8988T (cell line): ENCODE results near the gene ABLIM3.

Source experiments
- DNase-seq: peaks from one replicate; pipeline ENCODE4 v3.0.0; 2011

ABLIM3 gene

DNA sequence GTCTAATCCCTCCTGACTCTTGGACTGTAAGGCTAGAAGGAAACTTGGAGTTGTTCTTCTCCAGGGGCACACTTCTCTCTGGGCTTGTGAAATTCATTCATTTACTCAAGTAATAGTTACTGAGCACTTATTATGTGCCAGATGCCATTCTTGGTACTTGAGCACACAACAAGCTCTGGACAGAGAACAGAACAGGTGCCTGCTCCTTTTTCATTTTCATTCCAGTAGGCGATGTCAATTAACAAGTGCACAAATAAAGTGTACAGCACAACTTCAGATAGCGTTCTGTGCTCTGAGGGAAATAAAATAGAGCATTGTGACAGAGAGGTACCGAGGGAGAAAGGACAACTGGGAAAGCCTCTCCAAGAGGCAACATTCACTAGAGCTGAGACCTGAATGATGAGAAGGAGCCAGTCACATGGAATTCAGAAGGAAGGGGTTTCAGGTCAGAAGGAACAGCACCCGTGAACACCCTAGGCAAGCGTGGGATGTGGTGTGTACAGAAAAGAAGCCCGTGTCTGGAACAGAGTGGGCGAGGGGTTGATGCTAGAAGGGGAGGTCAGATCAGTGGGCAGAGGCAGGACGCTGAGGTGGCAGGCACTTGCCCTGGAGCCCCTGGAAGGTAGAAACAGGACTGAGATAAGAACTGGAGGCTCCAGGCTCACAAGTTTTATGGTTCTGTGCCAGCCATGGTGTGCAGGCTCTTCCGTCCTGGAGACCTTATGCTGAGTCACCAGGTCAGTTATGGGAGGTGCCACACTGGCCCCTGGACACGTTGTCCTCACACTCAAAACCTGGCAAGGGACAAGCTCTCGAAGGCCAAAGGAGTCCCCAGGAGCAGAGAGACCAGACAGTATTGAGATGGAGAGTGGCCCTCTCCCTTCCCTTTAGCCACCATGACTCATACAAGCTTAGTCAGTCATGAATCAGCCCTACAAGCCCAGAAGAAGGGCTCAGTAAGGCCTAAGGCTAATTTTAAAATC is 7.2 kb upstream of the ABLIM3 start:
- DNase-seq: peak; percentile 29

DNA sequence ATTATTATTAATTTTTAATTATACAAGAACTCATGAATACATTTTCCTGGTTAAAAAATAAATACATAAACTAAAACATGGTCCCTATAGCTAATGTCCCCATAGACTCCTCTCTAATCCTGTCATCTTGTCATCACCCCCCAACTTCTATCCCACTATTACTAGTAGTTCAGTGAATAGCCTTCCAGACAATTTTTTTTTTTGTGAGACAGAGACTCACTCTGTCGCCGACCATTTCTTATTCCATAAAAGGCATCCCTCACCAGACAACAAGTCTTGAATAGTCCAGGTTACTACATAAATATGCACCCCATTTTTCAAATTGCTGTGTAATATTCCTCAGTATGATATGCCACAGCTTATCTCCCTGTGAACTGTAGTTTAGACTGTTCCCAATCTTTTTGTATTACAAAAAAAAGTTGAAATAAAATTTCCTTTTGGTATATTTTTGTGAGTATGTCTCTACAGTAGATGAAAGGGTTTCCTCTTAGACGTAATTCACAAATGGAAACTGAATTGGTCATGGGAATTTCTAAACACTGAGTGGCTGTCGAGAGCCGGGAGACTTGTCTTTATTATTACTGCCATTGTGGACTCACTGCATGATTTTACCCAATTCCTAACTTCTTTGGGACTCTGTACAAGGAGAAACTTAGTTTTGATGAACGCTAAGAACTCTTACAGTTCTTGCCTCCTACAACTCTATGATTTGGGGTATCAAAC is 6.4 kb upstream of the ABLIM3 start:
- no peak for DNase-seq

DNA sequence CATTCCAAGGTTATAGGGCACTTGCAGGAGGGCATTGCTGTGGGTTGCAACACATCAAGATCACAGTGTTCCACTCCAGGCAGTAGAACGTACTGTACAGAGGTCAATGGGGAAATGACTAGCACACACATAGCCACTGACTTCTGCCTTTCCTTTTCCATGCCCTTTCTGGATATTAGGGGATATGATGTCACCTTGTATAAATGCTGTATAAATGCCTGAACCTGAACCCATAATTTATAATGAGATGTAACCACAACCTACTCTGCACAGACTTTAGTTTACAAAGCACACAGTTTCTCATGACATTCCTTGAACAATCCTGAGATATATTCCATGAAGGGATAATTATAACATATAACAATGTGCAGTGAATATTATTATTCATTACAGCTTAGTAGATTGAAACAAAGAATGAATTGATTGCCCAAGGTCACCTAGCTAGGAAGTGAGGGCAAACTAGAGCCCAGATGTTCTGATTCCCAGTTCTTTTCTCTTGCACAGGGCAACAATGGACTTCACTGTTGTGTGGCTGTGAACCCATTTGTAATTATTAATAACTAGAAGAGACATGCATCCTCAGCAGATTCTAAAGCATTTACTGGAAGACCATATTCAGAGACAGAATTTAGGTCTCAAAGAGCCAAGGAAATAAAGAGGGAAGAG is 5.6 kb upstream of the ABLIM3 start:
- no peak for DNase-seq

DNA sequence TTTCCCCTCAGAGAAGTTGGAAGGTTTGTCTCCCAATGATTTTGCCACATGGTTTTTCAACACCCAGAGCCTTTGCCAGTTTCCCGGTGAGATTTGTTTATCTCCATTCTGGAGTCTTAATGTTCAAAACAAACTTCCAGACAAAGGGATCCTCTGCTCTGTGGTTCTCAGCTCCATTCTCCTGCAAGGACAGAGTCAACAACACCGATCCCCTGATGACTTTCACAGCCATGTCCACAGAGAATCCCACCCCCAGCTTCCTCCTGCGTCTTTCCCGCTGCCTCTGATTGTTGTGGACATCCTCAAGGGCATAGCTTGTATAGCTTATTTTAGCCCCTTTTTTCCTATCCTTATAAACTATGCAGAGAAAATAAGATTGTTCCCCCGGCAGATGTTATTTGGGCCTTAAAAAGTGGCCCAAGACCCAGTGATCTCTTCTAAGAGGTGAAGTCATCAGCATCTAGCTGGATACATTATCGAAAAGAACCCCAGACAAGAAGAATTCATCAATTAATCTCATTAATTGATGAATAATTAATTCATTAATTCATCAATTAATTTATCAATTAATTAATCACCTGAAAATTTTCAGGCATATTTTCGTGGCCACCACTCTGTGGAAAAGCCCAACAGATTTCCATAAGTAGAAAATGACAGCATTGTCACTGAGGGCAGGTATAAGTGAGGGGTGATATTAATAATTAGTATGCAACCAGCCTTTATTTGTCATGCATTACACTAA is 2.9 kb upstream of the ABLIM3 start:
- DNase-seq: no peak

DNA sequence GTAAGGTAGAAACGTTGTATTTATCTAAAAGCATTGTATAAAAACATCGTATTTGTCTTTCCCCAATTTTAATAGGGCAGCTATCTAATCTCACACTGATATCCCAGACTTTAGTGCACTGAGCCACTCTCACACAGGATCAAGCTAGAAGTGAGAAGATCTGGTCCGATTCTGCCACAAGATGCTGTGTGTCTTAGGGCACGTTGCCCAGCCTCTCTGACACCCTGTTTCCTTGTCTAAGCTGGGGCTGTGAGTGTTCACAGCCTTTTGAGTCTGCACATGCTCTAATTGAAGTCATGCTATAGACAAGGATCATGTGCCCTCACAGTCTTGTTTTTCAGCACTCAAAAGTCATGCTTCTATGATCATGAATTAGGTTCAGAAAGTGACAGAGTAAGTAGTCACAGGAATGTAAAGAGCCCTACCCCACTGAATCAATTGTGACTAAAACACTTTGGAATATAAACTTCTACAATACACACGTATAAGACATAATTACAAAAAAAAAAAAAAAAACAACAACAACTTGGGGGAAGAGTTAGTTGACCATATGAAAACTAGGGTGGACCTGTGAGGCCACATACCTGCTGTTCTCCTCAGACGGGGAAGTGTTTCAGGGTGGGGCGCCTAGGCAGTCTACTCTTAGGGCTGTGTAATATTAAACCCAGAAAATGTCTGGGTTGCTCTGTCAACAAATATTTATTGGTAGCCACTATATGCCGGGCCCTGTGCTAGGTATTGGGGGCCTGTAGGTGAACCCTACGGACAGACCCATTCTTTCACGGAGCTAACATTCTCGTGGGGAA is 893 bp upstream of the ABLIM3 start:
- DNase-seq: no peak

DNA sequence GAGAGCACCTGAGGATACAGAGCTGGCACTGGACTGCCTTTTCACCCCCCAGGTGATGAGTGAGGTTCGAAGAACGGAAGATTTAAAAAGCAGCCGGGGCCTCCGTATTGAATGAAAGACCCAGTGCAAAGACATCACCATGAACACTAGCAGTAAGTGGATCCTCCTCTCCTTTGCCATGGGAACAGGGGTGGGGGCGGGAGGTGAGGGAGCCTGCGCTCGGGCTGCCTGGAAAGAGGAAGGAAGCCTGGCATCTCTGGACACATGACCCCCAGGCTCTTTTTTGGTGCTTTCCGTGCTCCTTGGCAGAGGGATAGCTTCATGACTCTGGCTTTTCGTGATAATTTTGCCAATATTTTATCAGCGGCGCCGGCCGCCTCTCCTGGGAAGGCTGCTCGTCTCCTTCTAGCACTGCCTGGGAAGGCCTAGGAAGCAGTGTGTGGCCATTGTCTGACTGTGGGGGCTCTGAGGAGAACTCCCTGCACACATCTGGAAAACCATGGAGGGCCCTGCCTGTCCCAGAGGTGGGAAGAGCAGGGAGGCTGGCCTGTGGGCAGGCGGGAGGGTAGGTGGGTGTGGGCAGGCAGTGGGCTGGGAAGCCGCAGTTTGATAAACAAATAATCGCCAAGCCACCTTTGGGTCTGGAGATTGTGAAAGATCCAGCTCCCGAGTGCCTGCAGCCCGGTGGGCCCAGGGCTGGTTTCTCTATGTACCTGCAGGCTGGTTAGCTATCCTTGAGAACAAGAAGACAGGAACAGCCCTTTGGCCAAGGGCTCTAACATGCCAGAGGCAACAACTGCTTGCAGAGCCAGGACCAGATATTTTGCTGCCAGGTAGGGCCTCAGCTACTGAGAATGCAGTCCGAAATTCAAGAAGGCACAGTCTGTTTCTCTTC is 911 bp downstream of the ABLIM3 start:
- DNase-seq: peak; percentile 28

DNA sequence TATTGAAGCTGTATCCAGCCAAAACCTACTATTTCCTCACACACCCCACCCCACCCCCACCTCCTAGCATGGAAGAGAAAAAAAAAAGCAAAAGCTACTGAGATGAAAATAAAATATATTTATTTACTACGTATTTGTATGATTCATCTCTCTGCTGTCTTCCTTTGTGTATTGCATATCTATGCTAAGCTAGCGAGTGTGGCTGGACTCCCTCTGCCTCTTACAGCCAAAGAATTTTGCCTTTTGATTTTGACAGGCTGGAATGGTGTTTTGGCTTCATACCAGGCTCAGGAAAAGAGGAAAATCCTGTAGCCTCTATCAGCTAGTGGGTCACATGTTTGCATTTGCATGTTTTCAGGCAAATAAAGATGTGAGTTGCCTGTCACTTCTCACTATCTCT is 2.2 kb downstream of the ABLIM3 start:
- no peak for DNase-seq

DNA sequence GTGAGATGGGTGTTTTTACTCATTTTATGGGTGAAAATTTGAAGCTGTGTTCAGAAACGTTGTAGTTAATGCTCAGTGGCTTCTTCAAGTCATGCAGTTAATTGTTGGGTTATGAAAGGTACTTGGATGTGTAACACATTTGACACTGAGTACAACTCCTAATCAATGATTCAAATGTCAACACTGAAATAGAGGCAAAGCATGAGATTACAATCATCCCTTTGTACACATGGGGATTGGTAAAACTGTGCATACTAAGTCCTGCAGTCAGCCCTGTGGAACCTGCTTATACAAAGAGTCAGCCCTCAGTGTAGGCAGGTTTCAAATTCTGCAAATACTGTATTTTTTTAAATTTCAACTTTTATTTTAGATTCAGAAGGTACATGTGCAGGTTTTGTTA is 3.3 kb downstream of the ABLIM3 start:
- DNase-seq: no peak

DNA sequence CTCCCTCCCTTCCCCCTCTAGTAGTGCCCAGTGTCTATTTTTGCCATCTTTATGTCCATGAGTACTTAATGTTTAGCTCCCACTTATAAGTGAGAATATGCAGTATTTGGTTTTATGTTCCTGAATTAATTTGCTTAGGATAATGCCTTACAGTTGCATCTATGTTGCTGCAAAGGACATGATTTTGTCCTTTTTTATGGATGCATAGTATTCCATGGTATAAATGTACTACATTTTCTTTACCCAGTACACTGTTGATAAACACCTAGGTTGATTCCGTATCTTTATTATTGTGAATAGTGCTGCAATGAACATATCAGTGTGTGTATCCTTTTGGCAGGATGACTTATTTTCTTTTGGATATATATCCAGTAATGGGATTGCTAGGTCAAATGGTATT is 3.8 kb downstream of the ABLIM3 start:
- DNase-seq: no peak

DNA sequence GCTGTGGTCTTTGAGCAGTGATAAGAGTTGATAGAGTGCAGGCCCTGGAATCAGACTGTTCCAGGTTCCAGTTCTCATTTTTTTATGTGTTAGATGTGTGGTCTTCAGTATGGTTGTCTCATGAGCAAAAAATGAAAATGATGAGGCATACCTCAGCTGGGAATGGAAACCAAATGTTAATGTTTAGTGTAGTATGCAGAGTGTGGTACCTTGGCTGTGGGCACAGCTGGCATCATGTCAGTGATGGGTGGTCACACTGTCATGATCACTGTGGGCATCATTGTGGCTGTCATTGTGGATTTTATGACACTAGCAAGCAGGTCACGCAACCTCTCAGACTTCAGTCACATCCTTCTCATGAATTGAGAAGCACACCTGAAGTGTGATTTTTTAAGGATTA is 6.4 kb downstream of the ABLIM3 start:
- DNase-seq: no peak

DNA sequence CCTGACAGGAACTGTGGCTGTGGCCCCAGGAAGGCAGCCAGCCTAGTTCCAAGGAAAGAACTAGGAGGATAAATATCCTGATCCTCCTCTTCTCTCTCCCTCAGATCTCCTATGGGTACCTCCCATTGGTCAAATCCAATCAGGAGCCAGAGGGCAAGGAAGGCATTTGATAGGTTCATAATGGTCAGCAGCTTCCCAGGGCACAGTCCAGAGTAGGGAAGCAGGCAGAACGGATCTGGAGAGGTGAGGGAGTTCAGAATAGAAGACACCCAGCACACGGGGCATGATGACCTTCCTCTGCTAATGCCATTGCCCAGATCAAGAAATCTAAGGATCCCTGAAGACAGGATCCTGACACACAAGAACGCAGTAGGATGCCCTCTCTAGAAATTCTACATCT is 8.6 kb downstream of the ABLIM3 start:
- DNase-seq: no peak

DNA sequence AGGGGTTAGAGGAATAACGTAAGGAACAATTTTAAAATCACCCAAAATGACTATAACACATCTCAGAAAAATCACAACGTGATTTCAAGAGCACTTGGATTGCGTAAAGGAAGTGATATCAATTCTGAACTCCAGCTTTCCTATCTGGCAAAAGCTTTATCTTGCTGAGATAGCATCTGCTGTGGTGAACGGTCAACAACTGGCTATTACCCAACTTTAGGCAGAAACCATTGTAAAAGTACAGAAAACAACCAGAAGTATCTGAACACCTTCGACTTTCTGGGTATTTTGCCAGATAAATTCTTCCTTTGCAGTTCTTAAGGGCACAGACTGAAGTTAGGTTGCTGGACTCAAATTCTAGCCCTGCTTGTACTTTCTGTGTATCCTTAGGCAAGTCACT is 9.2 kb downstream of the ABLIM3 start:
- no peak for DNase-seq

DNA sequence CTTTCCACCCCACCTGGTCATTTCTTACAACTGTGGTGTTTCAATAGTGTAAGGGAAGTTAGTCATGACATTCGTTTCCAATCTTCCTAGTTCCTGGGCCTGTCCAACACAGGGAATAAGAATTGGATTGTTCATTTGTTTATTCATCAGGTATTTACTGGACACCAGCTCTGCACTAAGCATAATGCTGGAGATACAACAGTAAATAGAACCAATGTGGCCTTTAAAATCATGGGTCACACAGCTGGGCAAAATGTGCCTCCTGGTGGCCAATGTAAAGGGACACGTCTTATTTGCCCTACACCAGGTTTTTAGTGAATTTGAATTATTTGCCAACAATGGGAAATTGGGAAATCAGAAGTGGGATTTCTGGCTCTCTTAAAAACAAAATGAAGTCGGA is 10.4 kb downstream of the ABLIM3 start:
- DNase-seq: no peak

DNA sequence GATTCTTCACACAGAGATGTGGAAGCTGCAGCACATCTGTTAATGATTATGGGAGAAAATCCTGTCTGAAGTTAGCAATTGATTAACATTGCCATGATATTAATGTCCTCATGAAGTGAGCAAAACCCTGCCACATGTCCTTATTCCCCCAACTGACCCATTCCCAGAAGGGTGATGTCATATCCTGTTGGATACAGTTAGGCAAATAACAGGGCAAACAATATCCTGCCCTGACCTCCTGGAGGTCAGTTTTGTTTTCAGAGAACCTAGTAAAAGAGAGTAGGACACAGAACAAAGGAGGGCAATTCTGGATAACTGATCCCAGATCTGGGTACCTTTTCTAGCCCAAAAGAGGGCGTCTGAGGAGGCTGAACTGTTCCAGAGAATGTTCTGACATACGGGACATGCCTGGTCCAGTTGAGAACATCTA is 11.0 kb downstream of the ABLIM3 start:
- no peak for DNase-seq

DNA sequence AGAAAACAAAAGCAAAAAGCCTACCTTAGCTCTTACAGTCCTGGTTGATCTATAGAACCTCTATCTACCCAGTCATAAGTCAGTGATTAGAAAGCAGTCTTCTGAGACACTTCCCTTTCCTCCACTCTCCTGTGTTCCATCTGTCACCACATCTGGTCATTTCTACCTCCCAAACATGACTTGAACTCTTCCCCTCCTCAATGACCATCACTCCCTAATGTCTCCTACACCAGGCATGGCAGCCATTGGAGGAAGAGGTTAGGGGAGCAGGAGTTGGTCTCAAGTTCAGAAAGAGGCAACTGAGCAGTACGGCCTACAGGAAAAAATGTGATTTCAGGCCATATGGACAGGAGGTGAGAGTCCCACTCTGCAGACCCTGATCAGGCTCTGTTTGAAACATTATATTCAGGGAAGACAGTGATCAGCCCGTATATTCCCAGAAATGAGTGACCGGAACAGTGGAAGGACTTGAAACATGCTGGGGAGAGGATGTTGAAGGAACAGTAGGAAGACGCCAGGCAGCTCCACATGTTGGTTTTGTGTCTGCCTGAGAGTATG is 12.0 kb downstream of the ABLIM3 start:
- no peak for DNase-seq

DNA sequence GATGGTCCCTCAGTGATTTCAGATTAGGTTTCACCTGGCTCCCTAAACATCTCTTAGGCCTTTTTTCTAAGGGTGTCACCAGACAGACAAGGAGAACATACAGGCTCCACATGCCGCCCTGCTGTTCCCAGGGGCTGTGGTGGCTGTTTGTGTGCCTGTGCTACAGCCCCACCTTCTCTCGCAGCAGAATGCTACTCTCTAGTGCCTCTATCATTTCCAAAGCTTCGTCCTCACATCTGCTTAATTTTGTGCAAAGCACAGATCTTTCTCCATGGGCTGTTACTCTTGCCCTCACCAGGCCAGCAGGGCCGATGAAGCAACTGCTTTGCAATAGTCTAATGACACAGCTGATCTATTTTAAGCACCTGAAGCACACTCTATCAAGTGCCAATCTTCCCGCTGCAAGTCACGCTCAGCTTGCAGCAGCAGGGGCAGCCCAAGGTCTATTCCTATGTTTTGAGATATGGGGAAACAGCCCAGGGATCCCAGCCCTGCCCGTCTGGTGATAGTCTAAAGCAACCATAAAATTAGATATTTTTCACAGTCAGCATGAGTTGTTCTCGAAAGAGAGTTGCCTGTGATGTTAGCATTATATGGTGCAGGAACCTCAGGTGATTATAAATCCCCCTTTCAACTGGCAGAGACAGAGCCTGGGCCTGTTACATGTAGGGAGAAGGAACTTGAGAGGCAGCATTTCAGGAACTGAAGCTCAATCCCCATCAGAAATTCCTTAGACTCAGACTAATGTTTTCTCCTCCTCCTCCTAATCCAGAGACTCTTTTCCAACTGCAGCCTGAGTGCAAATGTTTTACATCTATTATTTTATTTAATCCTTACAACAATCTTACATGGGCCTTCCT is 12.7 kb downstream of the ABLIM3 start:
- no peak for DNase-seq

DNA sequence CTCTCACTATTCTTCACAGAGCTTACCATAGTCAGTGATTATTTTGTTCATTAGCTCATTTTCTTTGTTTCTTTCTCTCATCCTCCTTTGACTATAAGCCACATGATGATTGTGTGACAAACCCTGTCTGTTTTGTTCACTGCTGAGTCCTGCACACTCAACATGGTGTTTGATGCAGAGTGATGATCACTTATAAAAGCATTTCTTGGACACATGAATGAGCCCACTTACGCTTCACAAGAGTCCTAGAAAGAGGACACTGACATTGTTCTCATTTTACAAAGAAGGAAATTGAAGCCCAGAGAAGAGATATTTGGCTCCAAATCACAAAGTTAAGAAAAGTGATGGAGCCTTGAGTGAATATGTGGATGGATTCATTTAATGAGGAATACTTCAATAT is 13.4 kb downstream of the ABLIM3 start:
- DNase-seq: no peak

DNA sequence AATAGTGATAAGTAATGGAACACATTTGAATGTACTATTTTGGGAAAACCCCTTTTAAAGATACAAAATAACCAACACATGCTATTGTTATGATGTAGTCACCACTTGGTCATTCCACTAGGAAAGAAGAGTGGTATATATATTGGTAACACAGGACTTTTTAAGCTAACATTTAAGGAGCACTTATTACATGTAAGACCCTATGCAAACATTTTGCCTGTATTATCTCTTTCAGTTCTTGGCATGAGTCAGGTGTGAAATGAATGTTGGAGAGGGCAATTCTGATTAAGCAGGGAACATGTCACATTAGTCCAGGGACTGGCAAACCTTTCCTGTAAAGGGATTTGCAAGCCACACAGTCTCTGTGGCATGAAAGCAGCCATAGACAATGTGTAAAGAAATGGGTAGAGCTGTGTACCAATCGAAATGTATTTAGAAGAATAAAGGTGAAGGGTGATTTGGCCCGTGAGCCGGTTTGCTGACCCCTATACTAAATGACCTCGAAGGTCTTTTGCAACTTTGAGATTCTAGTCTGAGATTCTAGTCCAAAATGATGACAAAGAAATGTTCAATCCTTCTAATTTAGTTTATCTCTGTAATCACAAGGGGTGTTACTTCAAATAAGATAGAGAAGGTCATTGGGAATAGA is 15.3 kb downstream of the ABLIM3 start:
- DNase-seq: no peak

DNA sequence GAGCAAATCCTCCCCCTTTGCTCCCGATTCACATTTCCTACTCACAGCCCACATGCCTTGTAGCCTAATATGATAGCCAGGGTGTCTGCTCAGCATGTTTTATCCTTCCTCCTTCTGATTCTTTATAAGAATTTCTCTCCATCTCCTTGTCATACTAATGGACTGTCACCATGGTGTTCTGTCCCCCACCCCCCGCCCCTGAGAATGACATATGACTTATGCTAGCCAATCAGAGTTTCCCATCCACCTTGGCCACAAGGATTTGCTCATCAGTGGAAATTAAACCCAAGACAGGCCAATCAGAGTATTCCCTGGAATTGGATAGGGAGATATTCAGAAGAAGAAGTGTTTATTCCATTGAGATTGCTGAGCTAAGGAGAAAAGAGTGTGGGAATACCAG is 16.0 kb downstream of the ABLIM3 start:
- DNase-seq: no peak
